GM10248 (cell line): ENCODE measurements around the gene UBE2D3.

ENCODE experiments used
- CTCF ChIA-PET: fragments of 300-600 bp; sonication (Branson Sonifier 250); formaldehyde crosslinking; extraction: SDS; loops from one replicate; lab custom pipeline; 2021; ENCODE audit warnings: antibody characterized with exemption; lab: Yijun Ruan, JAX
- POLR2A ChIA-PET: fragments of 350-650 bp; sonication (Branson Sonifier 250); formaldehyde crosslinking; extraction: SDS; loops from one replicate; lab custom pipeline; 2020; ENCODE audit warnings: antibody characterized with exemption; lab: Yijun Ruan, JAX
- DNase-seq: peaks from one replicate; pipeline ENCODE4 v3.0.0; 2012; ENCODE audit errors: extremely low spot score
- CTCF ChIP-seq: IDR thresholded peaks from 2 replicates; pipeline ENCODE4 v1.5.1; 2012; ENCODE audit warnings: mild to moderate bottlenecking, low read depth; ENCODE audit errors: extremely low read depth, missing control alignments, control extremely low read depth

The UBE2D3 gene

GRCh38 chr4:102826890-102827673, at the start of gene UBE2D3:
UBE2D3 (minus strand) TSS chr4:102827551; CDS start chr4:102826508, 1,043 bp downstream.
- ChIA-PET POLR2A (interaction anchor here (0.5 to 3.3 kb wide), 11 partner anchors 8 to 182 kb away, joined by 3 to 49 read pairs (median 4); partner anchors contain the start of genes CISD2 and MANBA), CTCF (interaction anchor here (0.7 to 2.4 kb wide), 7 partner anchors 10 to 66 kb away, joined by 3 to 13 read pairs (median 3); partner anchors contain the start of genes CISD2 and MANBA)
- peak; percentile 20 for TF ChIP-seq CTCF

GRCh38 chr4:102871772-102872171, 44.4 kb upstream of the UBE2D3 start:
- DNase-seq = no peak
- TF ChIP-seq CTCF = no peak
- CTCF ChIA-PET = no interaction called here
- POLR2A ChIA-PET = no interaction called here

More at GRCh38 chr4:102826890-102827673, at the start of gene UBE2D3:
- peak; percentile 75 for DNase-seq

GRCh38 chr4:102869569-102870197, 42.3 kb upstream of the UBE2D3 start:
- no peak for TF ChIP-seq CTCF
- peak; percentile 25 for DNase-seq
- ChIA-PET POLR2A (interaction anchor here (0.9 to 2.6 kb wide), 4 partner anchors 12 to 46 kb away, joined by 3 to 49 read pairs (median 8); partner anchors contain the start of gene UBE2D3), CTCF (interaction anchor here (0.8 to 2.8 kb wide), 2 partner anchors 42 to 230 kb away, joined by 3 to 13 read pairs; partner anchors contain the start of genes BDH2 and UBE2D3)

GRCh38 chr4:102868781-102869568, 41.6 kb upstream of the UBE2D3 start, which contains the start of gene CISD2:
CISD2 (plus strand) TSS chr4:102868992; CDS start chr4:102869085, 93 bp downstream.
- ChIA-PET CTCF (interaction anchor here (0.8 to 2.8 kb wide), 3 partner anchors 24 to 231 kb away, joined by 3 to 13 read pairs (median 3); partner anchors contain the start of genes BDH2 and UBE2D3), POLR2A (interaction anchor here (0.9 to 2.6 kb wide), 4 partner anchors 13 to 45 kb away, joined by 3 to 49 read pairs (median 8); partner anchors contain the start of gene UBE2D3)
- no peak for TF ChIP-seq CTCF
- peak; percentile 91 for DNase-seq

- ChIA-PET CTCF (interaction anchor here (1.3 to 3.0 kb wide), 4 partner anchors 14 to 41 kb away, joined by 3 to 13 read pairs (median 8); partner anchors contain the start of gene UBE2D3), POLR2A (interaction anchor here (1.6 to 2.6 kb wide), 2 partner anchors 15 to 40 kb away, joined by 13 to 49 read pairs; partner anchors contain the start of gene UBE2D3)
- no peak for TF ChIP-seq CTCF
- DNase-seq = no peak
Measured at GRCh38 chr4:102868153-102868780, 40.9 kb upstream of the UBE2D3 start.
